Body of pancreas (tissue), 4 donors: ENCODE measurements around the gene NDUFB8. TPM values are rescaled to one million over a fixed set of nuclear protein-coding genes. Genes with fewer than 3 reads are reported as not detected.
A peak's percentile ranks its signal among the peaks of the same experiment; 100 is the strongest.

Source experiments
- ATAC-seq: fragments of 150-250 bp; one replicate; pipeline ENCODE4 v1.9.1; 2016
- DNase-seq, 4 donors: peaks; one replicate each; pipeline ENCODE4 v3.0.0-alpha.2; 2019
- H3K27ac ChIP-seq, 4 donors: fragments of 200-600 bp; sonication (generic); 1 replicate in 3 of 4; 2 replicates in 1 of 4; pipeline versions ENCODE4 v1.5.1 to v1.6.1; 2016 to 2019; ENCODE audit warnings: mild to moderate bottlenecking in 1 of 4, mixed read lengths in 1 of 4, moderate library complexity in 1 of 4
- H3K27me3 ChIP-seq, 2 donors: fragments of 200-600 bp; sonication (generic); one replicate each; pipeline ENCODE4 v1.6.0; 2016; ENCODE audit warnings: mild to moderate bottlenecking in 1 of 2
- H3K36me3 ChIP-seq, 2 donors: fragments of 200-600 bp; sonication (generic); replicated peaks in 1 of 2; 2 replicates each; pipeline ENCODE4 v1.5.1; 2016; ENCODE audit warnings: low read depth in 2 of 2; ENCODE audit not compliant: insufficient read depth in 1 of 2
- H3K4me1 ChIP-seq: fragments of 200-600 bp; sonication (generic); one replicate; pipeline ENCODE4 v1.6.0; 2016
- H3K4me3 ChIP-seq, 2 donors: fragments of 200-600 bp; sonication (generic); 1 replicate in 1 of 2; 2 replicates in 1 of 2; pipeline ENCODE4 v1.5.1; 2016 to 2019
- H3K9me3 ChIP-seq, 3 donors: fragments of 200-600 bp; sonication (generic); 1 replicate in 2 of 3; 2 replicates in 1 of 3; pipeline ENCODE4 v1.5.1; 2016
- POLR2A ChIP-seq, 3 donors: fragments of 450-650 bp; IDR thresholded peaks; one replicate each; pipeline ENCODE4 v1.6.1; 2016; ENCODE audit warnings: antibody characterized with exemption in 3 of 3, mild to moderate bottlenecking in 2 of 3
- WGBS, 2 donors: methylation state at CpG; one replicate each; pipeline ENCODE4 v1.1.5; 2017; 5-methylcytosine and 5-hydroxymethylcytosine counted together
- intact Hi-C: fragments of 100-400 bp; cut with DNase I; formaldehyde crosslinking; loops from one replicate; pipeline ENCODE4 v1.15.1; 2023
- total RNA-seq, 2 donors: library from RNA; depleted of rRNA; stranded (reverse); fragments of >200 nt; gene quantifications; one replicate each; pipeline ENCODE4 v1.1.0, GENCODE V29; 2016
- TF ChIP-seq, protein P1 (sequence below), 7 experiments: fragments of 450-650 bp in 4 of 7; fragments of 200-600 bp in 3 of 7; sonication (generic) in 3 of 7; IDR thresholded peaks; one replicate each; pipeline ENCODE4 v1.5.1; 2016 to 2019; ENCODE audit warnings: antibody characterized with exemption in 7 of 7

Gene NDUFB8
- total RNA-seq, 2 donors from 2014 or later = 77.8 to 84.1 TPM

DNA sequence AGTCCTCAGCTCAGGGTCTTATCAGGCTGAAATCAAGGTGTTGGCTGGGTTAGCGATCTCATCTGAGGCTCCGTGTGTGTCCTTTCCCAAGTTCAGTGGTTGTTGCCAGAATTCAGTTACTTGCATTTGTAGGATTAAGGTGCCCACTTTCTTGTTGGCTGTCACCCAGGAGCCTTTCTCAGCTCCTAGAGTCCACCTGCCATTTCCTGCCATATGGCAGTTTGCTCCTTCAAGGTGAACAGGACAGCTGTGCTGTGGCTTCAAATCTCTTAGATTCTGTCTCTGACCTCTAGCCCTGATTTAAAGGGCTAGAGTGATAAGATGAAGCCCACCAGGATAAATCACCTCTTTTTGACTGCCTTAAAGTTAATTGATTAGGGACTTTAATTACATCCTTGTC, 5.1 kb upstream of the NDUFB8 start:
- 22 to 40% methylated on average over 2 of the region's 2 CpGs for WGBS, 2 donors
- no peak for DNase-seq
- Histone ChIP-seq H3K4me1 (peaks cover 37% of the 10 kb centered on the region), H3K27me3 (no peaks in the 10 kb centered on the region), H3K27ac (no peak overlapping the region), H3K9me3 (no peaks in the 10 kb centered on the region), H3K36me3 (peaks cover 0 to 2% of the 10 kb centered on the region in 2 donors), H3K4me3 (no peak overlapping the region)
- TF ChIP-seq, protein P1, sequence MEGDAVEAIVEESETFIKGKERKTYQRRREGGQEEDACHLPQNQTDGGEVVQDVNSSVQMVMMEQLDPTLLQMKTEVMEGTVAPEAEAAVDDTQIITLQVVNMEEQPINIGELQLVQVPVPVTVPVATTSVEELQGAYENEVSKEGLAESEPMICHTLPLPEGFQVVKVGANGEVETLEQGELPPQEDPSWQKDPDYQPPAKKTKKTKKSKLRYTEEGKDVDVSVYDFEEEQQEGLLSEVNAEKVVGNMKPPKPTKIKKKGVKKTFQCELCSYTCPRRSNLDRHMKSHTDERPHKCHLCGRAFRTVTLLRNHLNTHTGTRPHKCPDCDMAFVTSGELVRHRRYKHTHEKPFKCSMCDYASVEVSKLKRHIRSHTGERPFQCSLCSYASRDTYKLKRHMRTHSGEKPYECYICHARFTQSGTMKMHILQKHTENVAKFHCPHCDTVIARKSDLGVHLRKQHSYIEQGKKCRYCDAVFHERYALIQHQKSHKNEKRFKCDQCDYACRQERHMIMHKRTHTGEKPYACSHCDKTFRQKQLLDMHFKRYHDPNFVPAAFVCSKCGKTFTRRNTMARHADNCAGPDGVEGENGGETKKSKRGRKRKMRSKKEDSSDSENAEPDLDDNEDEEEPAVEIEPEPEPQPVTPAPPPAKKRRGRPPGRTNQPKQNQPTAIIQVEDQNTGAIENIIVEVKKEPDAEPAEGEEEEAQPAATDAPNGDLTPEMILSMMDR (IDR thresholded peaks at IDR 0.05) = no peak
- TF ChIP-seq POLR2A (IDR thresholded peaks at IDR 0.05) = no peak
- intact Hi-C loops = no loop called here
- no peak for ATAC-seq

DNA sequence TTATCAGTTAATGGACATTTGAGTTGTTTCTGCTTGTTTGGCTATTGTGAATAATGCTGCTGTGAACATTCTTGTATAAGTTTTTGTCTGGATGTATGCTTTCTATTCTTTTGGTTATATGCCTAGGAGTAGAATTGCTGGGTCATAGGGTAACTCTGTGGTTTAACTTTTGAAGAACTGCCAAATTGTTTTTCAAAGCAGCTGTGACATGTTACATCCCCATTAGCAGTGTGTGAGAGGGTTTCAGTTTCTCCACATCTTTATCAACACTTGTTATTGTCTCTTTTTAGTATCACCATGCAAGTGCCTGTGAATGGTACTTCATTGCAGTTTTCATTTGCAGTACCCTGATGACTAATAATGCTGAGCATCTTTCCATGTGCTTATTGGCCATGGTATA, 2.1 kb upstream of the NDUFB8 start:
- peaks cover 0 to 1% of the 10 kb centered on the region in 2 donors for H3K36me3 ChIP-seq
- no peak for ATAC-seq
- no peak for TF ChIP-seq POLR2A (IDR thresholded peaks at IDR 0.05)
- TF ChIP-seq, protein P1 (IDR thresholded peaks at IDR 0.05) = no peak
- H3K4me1 ChIP-seq = peaks cover 40% of the 10 kb centered on the region
- intact Hi-C loops = no loop called here
- no peak for DNase-seq
- H3K4me3 ChIP-seq = no peak overlapping the region
- no peaks in the 10 kb centered on the region for H3K9me3 ChIP-seq
- no peak overlapping the region for H3K27ac ChIP-seq
- no peaks in the 10 kb centered on the region for H3K27me3 ChIP-seq

DNA sequence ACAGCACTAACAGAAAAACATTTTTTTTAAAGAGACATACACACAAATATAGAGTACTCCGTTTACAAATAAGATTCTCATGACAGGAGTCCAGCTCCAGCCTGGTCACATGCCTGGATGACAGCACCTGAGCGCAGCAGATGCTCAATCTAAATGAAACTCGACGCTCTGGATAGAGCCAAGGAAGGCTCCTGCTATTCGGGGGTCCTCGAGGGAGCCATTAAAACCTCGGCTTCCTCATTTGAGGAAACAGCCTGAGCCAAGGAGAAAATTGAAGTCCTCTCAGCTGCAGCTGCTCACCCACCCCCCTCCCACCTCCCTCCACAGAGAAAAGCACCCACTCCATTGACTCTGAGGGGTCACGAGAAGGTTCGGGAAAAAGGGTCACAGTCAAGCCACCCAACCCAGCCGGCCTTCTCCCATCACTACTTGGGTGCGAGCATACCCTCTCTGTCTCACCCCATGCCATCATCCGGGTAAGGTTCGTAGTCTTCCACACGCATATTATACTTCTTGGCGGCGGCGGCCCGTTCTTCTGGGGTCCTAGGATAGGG, 673 bp downstream of the NDUFB8 start:
- 0% methylated on average over 15 to 18 of the region's 18 CpGs for WGBS, 2 donors
- Histone ChIP-seq H3K4me3 (peak overlapping the region; percentile 44 to 91), H3K27ac (peak overlapping the region in 3 of 4 donors; percentile 23 to 66 (median 55)), H3K9me3 (no peaks in the 10 kb centered on the region), H3K36me3 (peaks cover 0 to 11% of the 10 kb centered on the region in 2 donors), H3K4me1 (peaks cover 21% of the 10 kb centered on the region), H3K27me3 (no peaks in the 10 kb centered on the region)
- TF ChIP-seq, protein P1 (IDR thresholded peaks at IDR 0.05) = no peak
- TF ChIP-seq POLR2A (IDR thresholded peaks at IDR 0.05) = no peak
- no peak for ATAC-seq
- no peak for DNase-seq
- intact Hi-C loops = no loop called here

GRCh38 chr10:100528123-100528886, 1.4 kb downstream of the NDUFB8 start:
- TF ChIP-seq POLR2A (IDR thresholded peaks at IDR 0.05) = no peak
- H3K36me3 ChIP-seq = peaks cover 0 to 13% of the 10 kb centered on the region in 2 donors
- H3K4me3 ChIP-seq = peak overlapping the region in 1 of 2 donors; percentile 91
- no peak overlapping the region for H3K27ac ChIP-seq
- intact Hi-C loops = no loop called here
- no peaks in the 10 kb centered on the region for H3K27me3 ChIP-seq
- peaks cover 21% of the 10 kb centered on the region for H3K4me1 ChIP-seq
- ATAC-seq (no peak), DNase-seq (no peak)
- no peaks in the 10 kb centered on the region for H3K9me3 ChIP-seq
- 59 to 62% methylated on average over 7 of the region's 7 CpGs for WGBS, 2 donors

- TF ChIP-seq, protein P1 (IDR thresholded peaks at IDR 0.05) = no peak
- TF ChIP-seq POLR2A (IDR thresholded peaks at IDR 0.05) = no peak
- Histone ChIP-seq H3K4me3 (no peak overlapping the region), H3K27me3 (no peaks in the 10 kb centered on the region), H3K4me1 (peaks cover 19% of the 10 kb centered on the region), H3K9me3 (no peaks in the 10 kb centered on the region), H3K27ac (no peak overlapping the region), H3K36me3 (peaks cover 0 to 13% of the 10 kb centered on the region in 2 donors)
- no peak for DNase-seq
- no peak for ATAC-seq
- 77 to 88% methylated on average over 2 of the region's 2 CpGs for WGBS, 2 donors
- intact Hi-C loops = no loop called here
These were observed 5.0 kb downstream of the NDUFB8 start for GRCh38 chr10:100524638-100525037.
